NCI-H128 (cell line): Measurements from ENCODE around the gene CAPN15.

ENCODE experiments used
- DNase-seq: peaks from one replicate; lab custom pipeline; 2025; ENCODE audit not compliant: unreplicated experiment; lab: John Stamatoyannopoulos, UW

CAPN15 gene

DNA sequence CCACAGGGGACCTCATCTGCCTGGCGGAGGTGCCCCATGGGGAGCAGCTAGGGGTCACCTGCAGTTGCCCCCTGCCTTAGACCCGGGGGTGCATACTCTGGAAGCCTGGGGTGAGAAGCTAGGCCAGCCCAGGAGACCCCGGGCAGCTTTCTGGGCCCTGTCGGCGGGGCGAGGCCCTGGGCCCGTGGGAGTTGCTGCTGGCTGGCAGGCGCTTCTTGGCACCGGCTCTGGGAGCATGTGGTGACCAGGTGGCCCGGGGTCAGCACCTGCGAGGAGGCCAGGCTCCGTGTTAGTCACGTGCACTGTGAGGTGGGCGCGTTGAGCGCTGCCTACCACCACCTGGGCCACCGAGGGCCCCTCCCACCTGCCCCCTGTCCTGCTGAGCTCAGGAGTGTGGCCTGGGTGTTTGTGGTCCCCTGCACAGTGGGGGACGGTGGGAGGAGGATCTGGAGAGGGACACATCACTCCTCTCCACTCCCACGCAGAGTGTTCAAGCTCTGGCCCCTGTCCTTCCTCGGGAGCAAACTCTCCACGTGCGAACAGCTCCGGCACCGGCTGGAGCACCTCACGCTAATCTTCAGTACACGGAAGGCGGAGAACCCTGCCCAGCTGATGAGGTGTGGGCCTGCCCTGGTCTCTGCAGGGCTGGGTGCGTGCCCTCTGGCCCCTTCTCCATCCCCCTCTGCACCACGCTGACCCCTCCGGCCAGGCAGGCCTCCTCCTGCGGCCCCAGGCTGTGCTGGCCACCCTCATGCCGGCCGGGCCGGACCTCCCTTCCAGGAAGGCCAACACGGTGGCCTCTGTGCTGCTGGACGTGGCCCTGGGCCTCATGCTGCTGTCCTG, 48.1 kb downstream of the CAPN15 start:
- DNase-seq, result no peak

DNA sequence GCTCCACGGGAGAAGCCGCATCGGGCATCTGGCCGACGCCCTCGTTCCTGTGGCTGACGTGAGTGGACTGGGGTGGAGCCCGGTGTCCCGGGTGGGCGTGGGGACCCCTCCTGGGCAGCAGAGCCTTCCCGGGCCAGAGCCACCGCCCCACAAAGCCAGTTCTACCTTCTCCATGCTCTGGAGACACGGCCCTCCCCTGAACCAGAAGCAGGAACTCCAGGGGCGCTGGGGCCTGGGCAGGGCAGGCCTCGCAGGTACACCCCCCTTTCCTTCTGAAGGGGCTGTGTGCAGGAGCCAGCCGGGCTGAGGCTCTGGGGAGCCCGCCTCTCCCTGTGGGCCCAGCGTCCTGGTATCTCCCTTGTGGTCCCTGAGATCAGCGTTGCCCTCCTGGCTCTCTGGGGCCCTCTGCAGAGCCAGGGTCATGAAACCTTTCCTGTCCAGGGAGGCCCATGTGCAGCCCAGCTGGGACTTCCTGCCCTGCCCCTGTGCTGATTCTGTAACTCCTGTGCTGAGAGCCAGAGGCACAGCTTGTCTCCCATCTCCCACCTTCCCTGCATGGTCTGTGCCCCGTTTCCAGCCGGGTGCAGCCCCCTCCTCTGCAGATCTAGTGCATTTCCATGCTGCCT, 48.8 kb downstream of the CAPN15 start:
- no peak for DNase-seq

DNA sequence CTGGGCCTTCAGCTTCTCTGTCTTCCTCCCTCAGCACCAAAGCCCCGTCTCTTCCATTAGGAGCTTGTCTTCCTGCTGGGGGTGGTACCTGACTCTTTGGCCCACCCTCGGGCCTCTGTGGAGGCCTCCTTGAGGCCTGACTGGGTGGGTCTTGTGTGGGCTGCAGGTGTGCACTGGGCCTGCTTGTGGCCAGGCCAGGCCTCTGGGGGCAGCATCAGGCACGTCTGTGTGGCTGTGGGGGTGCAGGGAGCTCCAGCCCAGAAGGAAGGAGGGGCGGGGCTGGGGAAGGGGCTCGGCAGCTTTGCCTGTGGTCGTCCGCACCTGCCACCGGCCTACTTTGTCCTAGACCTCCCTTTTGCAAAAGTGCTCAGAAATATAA, 49.3 kb downstream of the CAPN15 start:
- no peak for DNase-seq

DNA sequence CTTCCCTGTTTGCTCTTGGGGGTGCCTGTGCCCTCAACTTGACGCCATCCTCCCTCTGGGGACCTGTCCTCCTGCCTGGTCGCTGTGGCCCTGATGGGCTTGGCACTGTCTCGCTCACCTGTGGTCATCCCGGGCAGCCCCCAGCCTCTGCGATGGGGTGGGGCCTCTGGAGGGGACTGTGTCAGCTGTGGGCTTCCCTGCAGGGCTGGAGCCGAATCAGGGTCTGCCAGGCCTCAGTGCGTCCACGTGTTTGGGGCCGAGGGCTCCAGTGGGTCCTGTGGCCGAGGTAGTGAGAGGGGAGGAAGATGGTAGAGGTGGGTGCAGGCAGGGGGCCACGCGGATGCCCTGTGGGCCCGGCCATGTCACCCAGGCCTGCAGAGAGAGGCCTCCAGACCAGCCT, 50.3 kb downstream of the CAPN15 start:
- no peak for DNase-seq

DNA sequence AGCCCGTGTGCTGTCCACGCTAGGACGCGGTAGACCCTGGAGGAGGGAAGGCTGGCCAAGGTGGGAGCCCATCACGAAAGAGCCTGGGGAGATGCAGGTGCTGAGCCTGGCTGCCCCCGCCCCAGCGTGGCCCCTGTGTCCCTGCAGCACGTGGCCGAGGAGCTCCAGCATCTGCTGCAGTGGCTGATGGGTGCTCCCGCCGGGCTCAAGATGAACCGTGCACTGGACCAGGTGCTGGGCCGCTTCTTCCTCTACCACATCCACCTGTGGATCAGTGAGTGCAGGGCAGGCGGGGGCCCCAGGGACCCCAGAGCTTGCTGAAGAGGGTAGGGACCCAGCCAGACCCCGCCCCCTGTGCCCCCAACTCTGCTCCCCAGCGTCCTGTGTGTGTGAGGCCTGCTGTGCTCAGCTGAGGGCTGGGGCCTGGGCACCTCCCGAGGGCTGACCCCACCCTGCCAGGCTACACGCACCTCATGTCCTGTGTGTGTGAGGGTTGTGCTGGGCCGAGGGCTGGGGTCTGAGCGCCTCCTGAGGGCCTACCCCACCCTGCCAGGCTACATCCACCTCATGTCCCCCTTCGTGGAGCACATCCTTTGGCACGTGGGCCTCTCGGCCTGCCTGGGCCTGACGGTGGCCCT, 50.8 kb downstream of the CAPN15 start:
- DNase-seq, result no peak

DNA sequence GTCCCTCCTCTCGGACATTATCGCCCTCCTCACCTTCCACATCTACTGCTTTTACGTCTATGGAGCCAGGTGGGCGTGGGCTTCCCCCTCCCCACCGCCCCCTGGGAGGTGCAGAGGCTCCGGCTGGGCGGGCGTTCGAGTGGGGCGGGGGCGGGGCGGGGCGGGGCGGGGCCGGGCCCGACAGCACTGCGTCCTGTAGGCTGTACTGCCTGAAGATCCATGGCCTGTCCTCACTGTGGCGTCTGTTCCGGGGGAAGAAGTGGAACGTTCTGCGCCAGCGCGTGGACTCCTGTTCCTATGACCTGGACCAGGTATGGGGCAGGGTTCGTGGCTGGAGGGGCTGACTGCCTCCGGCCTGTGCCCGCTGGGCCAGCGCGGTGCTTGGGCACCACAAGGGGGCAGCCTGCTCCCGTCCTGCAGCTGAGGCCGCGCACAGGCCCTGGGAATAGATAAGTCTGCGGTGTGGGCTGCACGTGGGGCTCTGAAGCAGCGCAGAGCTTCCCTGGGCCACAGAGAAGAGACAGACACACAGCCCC, 51.4 kb downstream of the CAPN15 start:
- DNase-seq, result no peak

DNA sequence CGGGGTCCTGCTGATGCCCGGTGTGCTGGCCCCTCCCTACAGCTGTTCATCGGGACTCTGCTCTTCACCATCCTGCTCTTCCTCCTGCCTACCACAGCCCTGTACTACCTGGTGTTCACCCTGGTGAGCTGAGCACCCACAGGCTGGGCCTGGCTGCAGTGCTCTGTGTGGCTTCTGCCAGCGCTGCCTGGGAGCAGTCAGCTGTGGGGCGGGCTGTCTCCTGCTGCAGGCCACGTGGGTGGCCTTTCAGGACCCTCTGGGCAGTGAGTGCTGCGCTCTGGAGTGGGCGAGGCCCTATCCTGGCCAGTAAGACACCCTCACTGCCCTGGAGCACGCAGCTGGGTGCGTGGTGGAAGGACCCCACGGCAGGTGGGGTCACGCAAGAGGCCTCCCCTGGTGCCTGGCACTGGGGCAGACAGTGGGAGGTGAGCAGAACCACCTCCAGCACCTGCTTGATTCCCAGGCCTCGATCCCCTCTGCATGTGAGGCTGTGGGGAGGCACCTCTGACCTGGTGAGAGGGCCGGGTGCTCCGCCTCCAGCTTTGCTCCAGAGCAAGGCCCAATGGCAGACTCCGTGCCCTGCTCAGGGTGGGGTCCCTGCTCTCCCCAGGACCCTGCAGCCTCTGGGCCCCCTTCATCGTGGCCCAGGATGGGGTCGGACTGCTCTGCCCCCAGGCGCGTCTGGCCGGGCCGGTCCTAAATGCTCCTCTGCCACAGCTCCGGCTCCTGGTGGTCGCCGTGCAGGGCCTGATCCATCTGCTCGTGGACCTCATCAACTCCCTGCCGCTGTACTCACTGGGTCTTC, 52.8 kb downstream of the CAPN15 start:
- no peak for DNase-seq

DNA sequence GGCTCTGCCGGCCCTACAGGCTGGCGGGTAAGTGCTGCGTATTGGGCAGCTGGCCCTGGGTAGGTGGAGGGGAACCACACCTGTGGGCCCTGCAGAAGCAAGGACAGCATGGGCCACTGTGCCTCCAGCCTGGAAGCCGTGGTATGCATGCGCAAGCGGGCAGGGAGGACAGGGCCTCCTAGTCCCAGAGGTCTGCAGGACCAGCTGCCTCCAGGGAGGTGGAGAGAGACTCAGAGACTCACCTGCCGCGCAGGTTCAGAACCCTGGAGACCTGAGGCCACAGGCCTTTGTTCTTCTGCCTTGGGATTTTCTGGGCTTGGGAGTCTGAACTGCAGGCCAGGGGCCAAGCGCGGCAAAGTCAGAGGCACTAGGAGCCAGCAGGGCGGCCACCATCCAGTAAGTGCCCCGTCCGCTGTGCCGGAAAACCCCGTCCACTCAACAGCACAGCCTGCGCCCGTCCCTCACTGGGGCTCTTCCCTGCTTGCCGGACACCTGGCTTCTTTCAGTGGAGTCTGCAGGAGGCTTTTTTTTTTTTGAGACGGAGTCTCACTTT, 53.5 kb downstream of the CAPN15 start:
- DNase-seq, result no peak

DNA sequence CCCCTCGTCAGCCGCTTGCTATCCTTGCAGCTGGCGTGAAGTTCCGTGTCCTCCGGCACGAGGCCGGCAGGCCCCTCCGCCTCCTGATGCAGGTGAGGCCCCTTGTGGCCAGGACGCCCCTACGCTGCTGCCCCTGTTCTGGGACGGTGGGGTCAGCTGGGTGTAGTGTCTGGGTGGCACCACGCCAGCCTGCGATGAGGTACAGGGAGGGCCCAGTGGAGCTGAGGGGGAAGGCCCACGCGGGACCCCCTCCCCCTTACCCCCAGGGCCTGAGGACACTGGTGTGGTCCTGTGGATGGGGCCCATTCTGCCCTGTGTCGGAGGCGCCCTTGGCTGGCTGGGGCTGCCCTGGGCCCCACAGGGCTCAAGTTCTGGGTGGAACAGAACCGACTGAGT, 54.7 kb downstream of the CAPN15 start:
- DNase-seq, result no peak

DNA sequence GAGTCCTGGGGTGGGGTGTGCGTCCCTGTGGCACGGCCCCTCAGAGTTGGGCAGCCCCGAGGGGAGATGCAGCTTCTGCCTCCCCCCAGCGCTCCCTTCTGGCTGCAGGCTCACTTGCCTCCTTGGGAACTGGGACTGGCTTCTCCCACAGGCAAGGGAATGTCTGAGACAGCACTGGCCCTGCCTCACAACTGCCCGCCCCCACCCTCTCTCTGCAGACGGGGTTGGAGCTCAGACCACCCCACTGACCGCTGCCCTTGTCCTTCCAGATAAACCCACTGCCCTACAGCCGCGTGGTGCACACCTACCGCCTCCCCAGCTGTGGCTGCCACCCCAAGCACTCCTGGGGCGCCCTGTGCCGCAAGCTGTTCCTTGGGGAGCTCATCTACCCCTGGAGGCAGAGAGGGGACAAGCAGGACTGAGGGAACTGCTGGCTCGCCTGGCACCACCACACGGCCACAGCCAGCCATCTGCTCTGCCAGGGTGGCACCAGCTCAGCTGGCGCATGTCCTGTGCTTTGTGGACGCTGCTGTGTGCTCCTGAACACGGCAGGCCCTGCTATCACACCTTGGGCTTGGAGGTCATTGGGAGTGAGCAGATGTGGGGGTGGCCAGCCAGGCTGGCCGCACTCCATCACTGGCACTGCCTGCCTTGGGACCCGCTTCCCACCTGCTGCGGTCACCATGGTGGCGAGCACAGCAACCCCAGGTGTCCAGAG, 55.3 kb downstream of the CAPN15 start:
- DNase-seq, result no peak

DNA sequence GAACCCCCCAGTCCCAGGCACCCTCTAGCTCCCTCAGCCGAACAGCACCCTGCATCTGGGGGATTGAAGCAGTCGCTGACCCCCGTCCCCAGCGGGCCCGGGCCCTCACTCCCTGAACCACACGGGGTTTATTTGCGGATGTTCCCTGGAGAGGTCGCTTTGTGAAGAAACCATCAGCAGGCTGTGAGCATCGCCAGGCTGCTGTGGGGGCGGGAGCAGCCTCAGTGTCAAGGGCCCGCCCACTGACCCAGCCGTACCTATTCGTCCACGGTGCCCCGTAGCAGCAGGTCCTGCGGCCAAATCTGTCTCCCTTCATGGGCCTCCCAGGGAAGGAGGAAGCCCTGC, 55.9 kb downstream of the CAPN15 start:
- no peak for DNase-seq

DNA sequence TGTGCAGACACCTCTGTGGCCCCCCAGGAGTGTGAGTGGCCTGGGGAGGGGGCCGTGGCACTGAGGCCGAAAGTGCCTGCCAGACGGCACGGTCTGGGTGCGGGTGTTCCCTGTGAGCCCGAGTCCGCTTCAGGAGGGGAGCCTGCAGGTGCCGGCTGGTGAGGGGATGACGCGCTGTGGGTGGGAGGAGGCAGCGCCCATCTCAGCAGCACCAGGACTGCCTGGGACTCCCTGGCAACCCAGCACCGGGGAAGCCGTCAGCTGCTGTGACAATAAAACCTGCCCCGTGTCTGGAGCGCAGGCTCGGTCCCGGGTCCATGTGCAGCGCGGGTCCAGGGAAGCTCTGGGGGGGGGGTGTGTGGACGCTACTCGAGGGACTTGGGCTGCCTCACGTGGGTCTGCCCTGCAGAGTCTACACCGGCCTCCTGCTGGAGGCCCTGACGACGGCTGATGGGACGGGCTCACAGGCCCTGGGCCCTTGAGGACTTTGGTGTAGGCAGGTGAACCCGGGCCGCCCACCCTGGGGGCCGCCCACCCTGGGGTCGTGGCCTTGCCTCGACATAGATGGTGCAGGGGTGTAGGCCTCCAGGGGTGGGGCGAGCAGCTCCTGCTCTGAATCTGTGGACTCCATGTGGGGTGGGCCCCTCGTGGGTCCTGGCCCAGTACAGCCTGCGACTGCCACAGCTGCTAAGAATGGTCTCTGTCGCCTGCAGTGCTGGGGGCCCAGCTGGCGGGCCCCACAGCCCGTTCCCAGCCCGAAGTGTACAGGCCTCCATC, 56.5 kb downstream of the CAPN15 start:
- DNase-seq, result no peak

DNA sequence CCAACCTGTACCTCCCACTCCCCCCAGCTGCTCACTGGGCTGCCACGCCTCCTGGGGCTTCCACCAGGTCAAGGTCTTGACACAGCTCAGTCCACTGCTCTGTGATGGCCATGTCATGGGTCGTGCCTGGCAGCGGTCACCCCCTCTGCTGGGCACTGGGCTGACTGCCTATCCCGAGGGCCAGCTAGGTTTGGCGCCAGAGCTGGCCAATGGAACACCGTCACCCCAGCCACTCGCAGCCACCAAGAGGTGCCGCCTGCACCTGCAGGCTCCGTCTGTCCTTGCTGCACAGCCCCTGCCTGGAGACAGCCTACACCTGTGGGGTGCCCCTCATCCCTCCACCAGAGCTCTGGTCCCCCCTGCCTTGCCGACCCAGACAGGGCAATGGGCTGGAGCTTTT, 57.8 kb downstream of the CAPN15 start:
- DNase-seq, result no peak

DNA sequence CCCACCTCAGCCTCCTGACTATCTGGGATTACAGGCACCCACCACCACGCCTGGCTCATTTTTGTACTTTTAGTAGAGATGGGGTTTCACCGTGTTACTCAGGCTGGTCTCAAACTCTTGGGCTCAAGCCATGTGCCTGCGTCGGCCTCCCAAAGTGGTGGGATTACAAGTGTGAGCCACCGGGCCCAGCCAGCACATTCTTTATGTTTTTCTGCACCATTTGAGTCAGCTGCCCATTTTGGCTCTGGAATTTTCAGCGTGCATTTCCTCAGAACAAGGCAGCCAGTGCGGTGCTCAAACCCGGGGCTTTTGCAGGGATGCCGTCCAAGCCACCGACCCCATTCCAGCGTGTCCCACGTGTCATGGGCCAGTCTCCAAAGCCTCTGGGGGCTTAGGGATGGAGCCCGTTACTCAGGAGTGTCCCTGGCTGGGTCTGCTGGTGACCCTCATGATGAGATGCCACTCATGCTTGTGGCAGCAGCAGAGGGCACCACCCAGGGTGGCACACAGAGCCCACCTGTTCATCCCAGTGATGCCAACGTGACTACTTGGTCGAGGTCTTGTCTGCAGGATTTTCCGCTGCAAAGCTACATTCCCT, 58.6 kb downstream of the CAPN15 start:
- DNase-seq, result no peak

DNA sequence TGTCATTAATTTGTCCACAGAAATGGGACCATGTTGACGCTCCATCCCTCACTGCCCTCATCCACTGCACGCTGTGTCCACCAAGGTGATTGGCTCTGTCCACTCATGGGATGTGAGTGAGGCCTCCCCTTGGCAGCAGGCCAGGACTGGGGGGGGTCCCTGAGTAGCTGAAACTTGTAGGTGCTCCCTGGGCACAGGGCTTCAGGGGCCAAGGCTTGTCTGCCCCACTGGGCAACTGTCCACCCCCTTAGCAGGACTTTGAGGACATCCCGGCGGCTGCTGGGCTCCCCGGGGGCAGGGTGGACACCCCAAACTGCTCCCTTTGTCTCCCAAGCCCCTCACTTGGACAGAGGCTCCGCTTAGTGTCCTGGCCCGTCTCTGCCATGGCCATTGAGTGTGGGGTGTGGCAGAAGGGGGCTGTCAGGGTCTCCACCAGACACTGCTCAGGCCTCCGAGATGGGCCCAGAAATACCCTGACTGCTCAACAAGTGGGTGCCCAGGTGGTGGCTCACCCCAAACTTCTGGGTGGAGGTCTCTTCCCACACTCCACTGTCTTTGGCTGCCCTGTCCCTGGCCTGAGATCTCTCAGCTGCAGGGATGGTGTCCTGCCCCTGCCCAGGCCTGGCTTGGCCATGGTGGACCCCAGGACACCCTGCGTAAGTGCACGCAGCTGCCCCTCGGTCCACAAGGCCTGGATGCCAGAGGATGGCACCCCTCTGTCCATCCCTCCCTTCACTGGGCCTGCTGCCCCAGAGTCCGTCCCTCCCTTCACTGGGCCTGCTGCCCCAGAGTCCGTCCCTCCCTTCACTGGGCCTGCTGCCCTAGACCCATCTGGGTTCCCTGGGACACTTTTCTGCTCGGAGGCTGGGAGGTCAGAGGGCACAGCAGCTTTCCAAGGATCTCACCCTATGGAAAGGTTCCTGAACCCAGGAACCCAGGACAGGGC, 59.4 kb downstream of the CAPN15 start:
- no peak for DNase-seq

DNA sequence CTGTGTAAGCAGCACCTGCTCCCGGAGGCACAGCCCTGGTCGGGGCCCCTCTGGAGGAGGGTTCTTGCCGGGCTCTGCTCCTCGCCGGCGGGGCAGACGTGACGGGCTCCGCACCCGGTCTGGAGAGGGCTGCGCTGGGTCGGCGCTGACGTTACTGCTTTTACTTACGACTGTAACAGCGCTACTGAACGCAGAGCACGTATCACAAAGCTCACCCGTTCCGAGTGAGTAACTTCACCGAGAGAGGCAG, 61.1 kb downstream of the CAPN15 start:
- DNase-seq, result no peak

DNA sequence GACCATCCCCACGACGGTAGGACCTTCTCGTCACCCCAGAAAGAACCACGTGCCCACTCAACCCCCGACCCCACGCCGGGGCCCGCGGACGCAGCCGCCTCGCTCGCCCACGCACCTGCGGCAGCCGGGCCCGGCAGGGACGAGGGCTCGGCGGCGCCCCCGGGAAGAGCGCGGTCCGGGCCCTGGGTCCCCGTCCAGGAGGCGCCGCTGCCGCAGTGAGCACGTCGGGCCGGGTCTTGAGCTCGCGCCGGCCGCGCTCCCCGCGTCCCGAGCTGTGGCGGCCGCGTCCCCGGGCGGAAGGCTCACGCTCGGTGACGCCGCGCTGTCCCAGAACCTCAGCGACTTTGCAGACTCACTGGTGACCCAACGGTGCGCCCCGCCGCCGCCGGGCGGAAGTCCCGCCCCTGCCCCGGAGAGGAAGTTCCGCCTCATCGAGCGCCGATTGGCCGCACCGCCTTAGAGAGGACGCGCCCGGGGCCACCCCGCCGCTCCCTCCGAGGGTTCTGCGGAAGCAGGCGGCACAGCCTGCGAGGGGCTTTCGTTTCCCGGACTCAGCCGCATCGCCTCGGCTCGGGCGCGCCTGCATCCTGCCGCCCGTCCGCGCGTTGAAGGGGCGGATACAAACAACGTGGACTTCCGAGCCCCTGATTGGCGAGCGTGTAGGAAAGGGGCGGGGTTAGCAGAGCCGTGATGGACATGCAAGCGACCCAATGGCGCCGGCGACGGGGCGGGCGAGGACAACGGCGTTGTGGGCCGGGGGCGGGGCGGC, 61.6 kb downstream of the CAPN15 start:
- peak; percentile 74 for DNase-seq
